Left colon (tissue), 2 donors: ENCODE data around the gene GFOD2. TPM values are rescaled to one million over a fixed set of nuclear protein-coding genes. Genes with fewer than 3 reads are reported as not detected.

Experiments
- ATAC-seq: fragments of 200-7000 bp; cut with Tn5 transposase; one replicate; pipeline ENCODE4 v1.9.1; 2020; ENCODE audit warnings: mild to moderate bottlenecking, moderate library complexity
- DNase-seq, 2 donors: peaks; one replicate each; pipeline ENCODE4 v3.0.0-alpha.2; 2020
- intact Hi-C, 2 donors: fragments of 100-400 bp; cut with DNase I in 1 of 2; cut with micrococcal nuclease in 1 of 2; formaldehyde crosslinking; loops; one replicate each; pipeline versions ENCODE4 v1.11.2 to v1.14.0; 2022; cut with DNase I, micrococcal nuclease
- total RNA-seq, 2 donors: library from RNA; stranded (reverse); fragmentation: NEBNext Ultra II Directional; extraction: Animal tissue kit (Norgen Biotek cat#: 25700); gene quantifications; one replicate each; pipeline ENCODE4 v1.2.1, GENCODE V29; 2021
- donor health status: DM: no; HTN: no; CAD: no.
- donor health status: DM: yes; HTN: yes; CAD: no.

The GFOD2 gene
- total RNA-seq, 2 donors from 2014 or later = 26.8 to 28.7 TPM

- intact Hi-C loops = loop anchor here in 1 of 2 donors (10.0 kb wide), 1 partner anchor 88 kb away; the partner anchor contains the start of gene CTCF
- ATAC-seq (no peak), DNase-seq (no peak)
Measured at GRCh38 chr16:67653128-67653788, 65.9 kb downstream of the GFOD2 start.

GRCh38 chr16:67652578-67653127 is 66.5 kb downstream of the GFOD2 start:
- intact Hi-C loops = loop anchor here in 1 of 2 donors (10.0 kb wide), 1 partner anchor 88 kb away; the partner anchor contains the start of gene CTCF
- ATAC-seq (peak; percentile 80), DNase-seq (no peak)

- DNase-seq (no peak), ATAC-seq (no peak)
- intact Hi-C loops = loop anchor here in 1 of 2 donors (10.0 kb wide), 1 partner anchor 87 kb away; the partner anchor contains the start of gene CTCF
Measured at GRCh38 chr16:67651847-67652246, 67.3 kb downstream of the GFOD2 start.

GRCh38 chr16:67651039-67651438 is 68.1 kb downstream of the GFOD2 start:
- DNase-seq (no peak), ATAC-seq (no peak)
- intact Hi-C loops = loop anchor here in 1 of 2 donors (10.0 kb wide), 1 partner anchor 86 kb away; the partner anchor contains the start of gene CTCF

- intact Hi-C loops = loop anchor here in 1 of 2 donors (10.0 kb wide), 1 partner anchor 85 kb away; the partner anchor contains the start of gene CTCF
- DNase-seq (no peak), ATAC-seq (no peak)
Measured at GRCh38 chr16:67650023-67650422, 69.1 kb downstream of the GFOD2 start.

GRCh38 chr16:67649494-67649931 is 69.6 kb downstream of the GFOD2 start:
- DNase-seq = no peak
- peak; percentile 26 for ATAC-seq
- intact Hi-C loops = no loop called here

GRCh38 chr16:67648764-67649407 is 70.2 kb downstream of the GFOD2 start:
- no peak for DNase-seq
- intact Hi-C loops = no loop called here
- no peak for ATAC-seq

- DNase-seq (no peak), ATAC-seq (no peak)
- intact Hi-C loops = no loop called here
Measured at GRCh38 chr16:67648088-67648763, 70.9 kb downstream of the GFOD2 start.

- no peak for ATAC-seq
- intact Hi-C loops = no loop called here
- DNase-seq = no peak
Measured at GRCh38 chr16:67647681-67648080, 71.4 kb downstream of the GFOD2 start.

GRCh38 chr16:67647111-67647651 is 71.9 kb downstream of the GFOD2 start:
- no peak for DNase-seq
- intact Hi-C loops = no loop called here
- no peak for ATAC-seq

- no peak for ATAC-seq
Measured at GRCh38 chr16:67645397-67646121, 73.6 kb downstream of the GFOD2 start.

GRCh38 chr16:67644038-67644437 is 75.1 kb downstream of the GFOD2 start:
- DNase-seq (no peak), ATAC-seq (no peak)
- intact Hi-C loops = no loop called here

More at GRCh38 chr16:67645397-67646121, 73.6 kb downstream of the GFOD2 start:
- intact Hi-C loops = no loop called here
- DNase-seq = no peak

GRCh38 chr16:67641779-67642708 is 77.1 kb downstream of the GFOD2 start:
- DNase-seq (no peak), ATAC-seq (peak; percentile 27)
- intact Hi-C loops = no loop called here

- ATAC-seq = no peak
- DNase-seq = no peak
- intact Hi-C loops = no loop called here
Measured at GRCh38 chr16:67637625-67638024, 81.5 kb downstream of the GFOD2 start.

GRCh38 chr16:67636713-67637112 is 82.4 kb downstream of the GFOD2 start:
- DNase-seq (no peak), ATAC-seq (no peak)
- intact Hi-C loops = no loop called here

- DNase-seq (no peak), ATAC-seq (no peak)
- intact Hi-C loops = no loop called here
Measured at GRCh38 chr16:67632415-67633172, 86.5 kb downstream of the GFOD2 start.

- DNase-seq (no peak), ATAC-seq (no peak)
- intact Hi-C loops = no loop called here
Measured at GRCh38 chr16:67628216-67628615, 90.9 kb downstream of the GFOD2 start.
